Measurements from ENCODE around the gene IL22RA2.

DNA sequence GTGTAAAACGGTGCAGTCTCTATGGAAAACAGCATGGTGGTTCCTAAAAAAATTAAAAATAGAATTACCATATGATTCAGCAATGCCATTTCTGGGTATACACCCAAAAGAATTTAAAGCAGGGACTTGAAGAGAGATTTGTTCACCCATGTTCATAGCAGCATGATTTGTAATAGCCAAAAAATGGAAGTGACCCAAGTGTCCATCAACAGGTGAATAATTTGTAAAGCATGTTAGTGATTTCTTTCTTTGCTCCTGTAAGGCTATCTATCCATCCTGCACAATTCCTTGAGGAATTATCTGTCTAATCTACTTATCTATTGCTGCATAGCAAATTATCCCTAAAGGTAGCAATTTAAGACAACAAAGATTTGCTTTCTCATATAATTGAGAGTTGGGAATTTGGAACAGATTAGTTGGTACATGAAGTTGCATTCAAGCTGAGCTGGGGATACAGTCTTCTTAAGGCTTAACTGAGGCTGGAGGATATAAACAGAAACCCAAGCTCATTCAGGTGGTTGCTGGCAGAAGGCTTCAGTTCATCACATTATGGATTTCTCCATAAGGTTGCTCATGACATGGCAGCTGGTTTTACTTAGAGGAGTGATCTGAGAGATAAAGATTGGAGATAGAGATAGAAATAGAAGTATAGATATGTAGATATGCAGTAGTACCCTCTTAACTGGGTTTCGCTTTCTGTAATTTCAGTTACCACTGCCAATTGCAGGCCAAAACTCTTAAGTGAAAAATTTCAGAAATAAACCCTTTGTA is 62.0 kb downstream of the IL22RA2 start:
- TF ChIP-seq GABPA (IDR thresholded peaks at IDR 0.05 in 1 of 2, conservative IDR thresholded peaks at IDR 0.05 in 1 of 2) (no peak), RAD21 (IDR thresholded peaks at IDR 0.05) (no peak), NR2F2 (IDR thresholded peaks at IDR 0.05) (no peak), CTCF (IDR thresholded peaks at IDR 0.05; ENCODE audit: low read depth, low read length, missing input control) (no peak), SP1 (IDR thresholded peaks at IDR 0.05) (no peak), JUND (IDR thresholded peaks at IDR 0.05) (no peak), REST (IDR thresholded peaks at IDR 0.05) (no peak), YY1 (IDR thresholded peaks at IDR 0.05) (no peak), EGR1 (IDR thresholded peaks at IDR 0.05; ENCODE audit: low read depth in 2 of 2) (no peak), RXRA (IDR thresholded peaks at IDR 0.05) (no peak)
- TF ChIP-seq, protein P1, sequence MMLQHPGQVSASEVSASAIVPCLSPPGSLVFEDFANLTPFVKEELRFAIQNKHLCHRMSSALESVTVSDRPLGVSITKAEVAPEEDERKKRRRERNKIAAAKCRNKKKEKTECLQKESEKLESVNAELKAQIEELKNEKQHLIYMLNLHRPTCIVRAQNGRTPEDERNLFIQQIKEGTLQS (IDR thresholded peaks at IDR 0.05) = no peak
- TF ChIP-seq, protein P2, sequence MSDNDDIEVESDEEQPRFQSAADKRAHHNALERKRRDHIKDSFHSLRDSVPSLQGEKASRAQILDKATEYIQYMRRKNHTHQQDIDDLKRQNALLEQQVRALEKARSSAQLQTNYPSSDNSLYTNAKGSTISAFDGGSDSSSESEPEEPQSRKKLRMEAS (IDR thresholded peaks at IDR 0.05) = no peak
- TF ChIP-seq, protein P3, sequence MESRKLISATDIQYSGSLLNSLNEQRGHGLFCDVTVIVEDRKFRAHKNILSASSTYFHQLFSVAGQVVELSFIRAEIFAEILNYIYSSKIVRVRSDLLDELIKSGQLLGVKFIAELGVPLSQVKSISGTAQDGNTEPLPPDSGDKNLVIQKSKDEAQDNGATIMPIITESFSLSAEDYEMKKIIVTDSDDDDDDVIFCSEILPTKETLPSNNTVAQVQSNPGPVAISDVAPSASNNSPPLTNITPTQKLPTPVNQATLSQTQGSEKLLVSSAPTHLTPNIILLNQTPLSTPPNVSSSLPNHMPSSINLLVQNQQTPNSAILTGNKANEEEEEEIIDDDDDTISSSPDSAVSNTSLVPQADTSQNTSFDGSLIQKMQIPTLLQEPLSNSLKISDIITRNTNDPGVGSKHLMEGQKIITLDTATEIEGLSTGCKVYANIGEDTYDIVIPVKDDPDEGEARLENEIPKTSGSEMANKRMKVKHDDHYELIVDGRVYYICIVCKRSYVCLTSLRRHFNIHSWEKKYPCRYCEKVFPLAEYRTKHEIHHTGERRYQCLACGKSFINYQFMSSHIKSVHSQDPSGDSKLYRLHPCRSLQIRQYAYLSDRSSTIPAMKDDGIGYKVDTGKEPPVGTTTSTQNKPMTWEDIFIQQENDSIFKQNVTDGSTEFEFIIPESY (IDR thresholded peaks at IDR 0.05) = no peak
